Measurements from ENCODE around the gene ARFIP2.

Gene ARFIP2

DNA sequence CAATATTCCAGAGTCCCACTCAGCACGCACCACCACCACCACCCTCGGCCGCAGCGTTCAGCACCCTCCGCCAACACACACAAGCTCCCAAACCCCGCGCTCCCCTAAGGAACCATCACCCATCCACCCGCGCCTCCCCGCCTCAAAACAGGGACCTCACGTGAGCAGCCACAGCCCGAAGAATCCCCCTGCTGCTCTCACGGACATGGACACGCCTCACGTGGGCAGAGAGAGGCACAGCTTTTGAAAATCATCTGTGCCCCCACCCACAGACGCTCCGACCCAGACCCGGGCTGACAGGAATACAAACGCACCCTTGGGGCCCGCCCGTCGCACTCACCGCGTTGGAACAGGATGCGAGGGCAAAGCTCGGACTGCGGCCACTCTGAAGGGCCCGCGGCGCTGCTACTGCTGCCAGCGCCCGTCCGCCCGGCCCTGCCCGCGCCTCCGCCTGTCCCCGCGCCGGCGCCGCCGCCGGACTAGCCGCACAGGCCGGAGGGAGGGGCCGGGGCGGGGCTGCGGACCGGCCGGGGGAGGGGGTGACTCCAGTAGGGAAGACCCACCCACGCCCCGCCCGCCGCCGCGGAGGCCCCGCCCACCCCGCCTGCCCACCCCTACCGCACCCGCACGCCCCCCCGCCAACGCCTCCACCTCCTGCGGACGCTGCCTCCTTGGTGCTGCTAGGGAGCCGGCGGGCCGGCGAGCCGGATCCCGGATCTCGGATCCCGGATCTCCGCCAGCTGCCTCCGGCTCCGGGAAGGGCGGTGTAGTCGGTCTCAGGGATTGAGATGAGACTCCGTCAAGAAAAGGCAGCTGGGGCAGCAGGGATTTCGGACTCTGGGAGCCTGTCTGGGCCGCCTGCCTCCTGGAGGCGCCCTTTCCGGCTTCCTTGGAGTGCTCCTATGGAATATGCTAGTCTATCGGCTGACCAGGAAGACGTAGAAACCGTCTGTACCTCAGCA is 7.4 kb downstream of the ARFIP2 start, which contains the start of gene TRIM3:
Gene TRIM3 (minus strand): TSS at position 491 of the 962 bp plus-strand sequence. CDS start 8,246 bp downstream, outside the sequence.
- peak within 1 kb of the TSS; percentile 100 for H3K27ac ChIP-seq
- TF ChIP-seq, protein P1, sequence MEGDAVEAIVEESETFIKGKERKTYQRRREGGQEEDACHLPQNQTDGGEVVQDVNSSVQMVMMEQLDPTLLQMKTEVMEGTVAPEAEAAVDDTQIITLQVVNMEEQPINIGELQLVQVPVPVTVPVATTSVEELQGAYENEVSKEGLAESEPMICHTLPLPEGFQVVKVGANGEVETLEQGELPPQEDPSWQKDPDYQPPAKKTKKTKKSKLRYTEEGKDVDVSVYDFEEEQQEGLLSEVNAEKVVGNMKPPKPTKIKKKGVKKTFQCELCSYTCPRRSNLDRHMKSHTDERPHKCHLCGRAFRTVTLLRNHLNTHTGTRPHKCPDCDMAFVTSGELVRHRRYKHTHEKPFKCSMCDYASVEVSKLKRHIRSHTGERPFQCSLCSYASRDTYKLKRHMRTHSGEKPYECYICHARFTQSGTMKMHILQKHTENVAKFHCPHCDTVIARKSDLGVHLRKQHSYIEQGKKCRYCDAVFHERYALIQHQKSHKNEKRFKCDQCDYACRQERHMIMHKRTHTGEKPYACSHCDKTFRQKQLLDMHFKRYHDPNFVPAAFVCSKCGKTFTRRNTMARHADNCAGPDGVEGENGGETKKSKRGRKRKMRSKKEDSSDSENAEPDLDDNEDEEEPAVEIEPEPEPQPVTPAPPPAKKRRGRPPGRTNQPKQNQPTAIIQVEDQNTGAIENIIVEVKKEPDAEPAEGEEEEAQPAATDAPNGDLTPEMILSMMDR (IDR thresholded peaks at IDR 0.05) = peak; percentile 35
- TF ChIP-seq ZFX (IDR thresholded peaks at IDR 0.05; ENCODE audit: borderline replicate concordance) = no peak

DNA sequence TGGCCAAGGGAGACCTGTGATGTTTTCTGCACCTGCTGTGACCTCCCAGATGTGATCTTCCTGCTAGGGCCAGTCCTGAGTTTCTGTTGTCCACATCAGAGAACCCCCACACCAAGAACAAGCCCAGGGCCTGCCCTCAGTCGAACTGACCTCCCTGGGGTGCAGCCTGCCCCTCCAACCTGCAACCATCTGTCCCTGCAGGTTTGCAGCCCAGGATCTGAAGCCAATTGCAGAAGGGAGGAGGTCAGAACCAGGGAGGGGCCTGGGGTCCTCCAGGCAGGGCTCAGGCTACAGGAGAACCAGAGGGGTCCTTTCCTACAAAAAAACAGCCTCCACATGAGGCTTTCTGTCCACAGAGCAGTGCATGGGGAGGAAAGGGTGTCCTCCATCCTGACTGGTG is 8.2 kb downstream of the ARFIP2 start:
- H3K27ac ChIP-seq = peak overlapping the region; percentile 100
- no peak for TF ChIP-seq ZFX (IDR thresholded peaks at IDR 0.05; ENCODE audit: borderline replicate concordance)
- TF ChIP-seq, protein P1 (IDR thresholded peaks at IDR 0.05) = no peak

DNA sequence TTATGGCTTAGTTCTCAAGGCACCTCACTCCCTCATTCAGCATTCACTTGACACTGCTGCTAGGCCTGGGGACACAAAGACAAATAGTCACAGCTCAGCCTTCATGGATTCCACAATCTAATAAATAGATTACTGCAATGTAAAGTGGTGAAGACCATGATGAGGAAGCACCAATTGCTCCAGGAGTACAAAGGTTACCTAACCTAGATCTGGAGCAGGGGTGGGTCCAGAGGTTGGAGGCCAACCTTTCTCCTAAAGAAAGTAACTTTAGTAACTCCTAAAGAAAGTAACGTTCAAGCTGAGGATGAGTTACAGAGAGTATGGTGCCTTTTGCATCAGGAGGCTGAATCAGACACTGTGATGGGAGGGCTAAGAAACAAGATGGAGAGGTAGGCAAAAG is 11.5 kb downstream of the ARFIP2 start:
- TF ChIP-seq, protein P1 (IDR thresholded peaks at IDR 0.05) = no peak
- no peak for TF ChIP-seq ZFX (IDR thresholded peaks at IDR 0.05; ENCODE audit: borderline replicate concordance)
- H3K27ac ChIP-seq = peak overlapping the region; percentile 100

DNA sequence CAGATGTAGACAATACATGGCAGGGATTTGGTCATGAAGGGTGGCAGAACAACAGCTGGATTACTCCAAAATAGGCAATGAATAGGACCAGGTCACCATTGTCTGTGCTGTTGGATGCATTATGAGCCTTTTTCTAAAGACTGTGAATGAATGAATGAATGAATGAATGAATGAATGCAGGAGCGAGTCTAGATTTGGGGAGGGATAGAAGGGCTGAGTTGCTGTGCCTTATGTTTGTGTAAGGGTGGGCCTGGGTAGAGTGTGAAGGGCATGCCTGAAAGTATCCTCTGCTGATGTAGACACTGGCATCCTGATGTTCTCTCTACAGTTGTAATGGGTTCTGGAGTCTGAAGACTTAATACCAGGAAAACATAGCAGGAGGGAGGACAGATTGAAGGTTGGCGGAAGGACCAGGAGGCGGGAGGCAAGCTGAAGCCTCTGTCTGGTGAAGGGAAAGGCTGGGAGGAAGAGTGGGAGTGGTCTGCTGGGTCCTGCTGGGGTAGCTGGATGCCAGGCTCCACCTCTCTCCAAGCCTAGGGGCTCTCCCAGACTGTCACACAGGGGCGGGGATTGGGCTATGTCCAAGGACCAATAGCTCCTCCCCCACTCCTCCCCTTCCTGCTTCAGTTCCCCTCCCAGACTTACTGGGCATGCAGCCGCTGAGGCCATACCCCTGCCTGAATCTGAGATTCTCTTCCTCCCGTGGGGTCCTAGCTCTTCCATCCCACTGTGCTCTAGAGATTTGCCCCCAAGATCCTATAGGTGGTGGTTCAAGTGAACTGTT is 12.2 kb downstream of the ARFIP2 start:
- TF ChIP-seq, protein P1 (IDR thresholded peaks at IDR 0.05) = no peak
- no peak for TF ChIP-seq ZFX (IDR thresholded peaks at IDR 0.05; ENCODE audit: borderline replicate concordance)
- H3K27ac ChIP-seq = peak overlapping the region; percentile 100

DNA sequence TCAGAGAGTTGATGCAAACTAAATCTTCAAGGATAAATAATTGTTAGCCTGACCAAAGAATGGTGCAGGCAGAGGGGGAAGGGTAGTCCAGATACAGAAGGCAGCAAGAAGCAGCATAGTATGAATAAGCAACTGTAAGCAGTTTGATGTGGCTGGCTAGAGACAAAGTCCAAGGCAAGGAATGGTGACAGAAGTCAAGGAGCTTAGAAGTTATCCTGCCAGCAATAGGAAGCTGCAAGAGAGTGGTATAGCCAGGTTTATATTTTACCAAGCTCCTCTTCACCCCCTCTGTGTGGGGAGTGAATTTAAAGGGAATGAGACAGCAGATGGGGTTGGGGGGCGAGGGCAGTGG is 22.1 kb downstream of the ARFIP2 start:
- H3K27ac ChIP-seq = 0 out of 2 replicates have a peak overlapping the region, but pooled peaks have one; percentile 13
- TF ChIP-seq, protein P1 (IDR thresholded peaks at IDR 0.05) = no peak
- no peak for TF ChIP-seq ZFX (IDR thresholded peaks at IDR 0.05; ENCODE audit: borderline replicate concordance)

DNA sequence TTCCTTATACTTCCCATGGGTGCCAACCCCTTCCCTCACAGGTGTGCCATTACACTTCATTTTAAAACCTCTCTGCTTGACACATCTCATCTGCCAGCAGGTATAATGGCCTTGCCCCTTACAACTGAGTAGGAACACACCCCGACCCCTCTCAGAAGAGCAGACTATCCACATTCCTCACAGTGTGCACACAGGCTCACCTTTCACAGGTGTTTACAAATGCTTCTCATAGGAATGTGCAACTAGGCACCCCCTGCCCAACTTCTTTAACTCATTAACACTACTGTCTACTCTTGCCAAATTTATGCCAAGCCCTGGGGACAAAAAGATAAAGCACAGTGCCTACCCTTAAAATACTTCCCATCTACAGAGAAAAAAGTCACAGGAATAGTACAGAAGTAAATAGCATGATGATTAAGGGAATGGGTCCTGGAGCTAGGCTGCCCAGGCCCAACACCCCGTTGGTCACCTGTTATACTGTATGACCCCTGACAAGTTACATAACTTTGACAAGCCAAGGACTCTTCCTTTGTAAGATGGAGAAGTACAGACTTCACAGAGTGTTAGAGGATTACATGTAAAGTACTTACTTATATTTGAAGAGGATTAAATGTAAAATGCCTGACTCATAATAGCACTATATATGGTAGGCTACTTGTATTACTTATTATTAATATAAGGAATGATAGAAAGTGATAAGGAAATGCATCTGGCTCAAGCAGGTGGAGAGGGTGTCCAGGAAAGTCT is 22.6 kb downstream of the ARFIP2 start:
- H3K27ac ChIP-seq = no peak overlapping the region

More for the DNA sequence above, 22.6 kb downstream of the ARFIP2 start:
- no peak for TF ChIP-seq ZFX (IDR thresholded peaks at IDR 0.05; ENCODE audit: borderline replicate concordance)
- TF ChIP-seq, protein P1 (IDR thresholded peaks at IDR 0.05) = no peak

Data from 22Rv1 (cell line).